HG03064 (cell line): ENCODE results near the gene YWHAE.
"Not testable (repeated sequence)": the region's sequence is repeated elsewhere in the genome, so short reads cannot be mapped to it uniquely, and the experiment has no call there.

Source experiments
- ATAC-seq: cut with Tn5 transposase; IDR thresholded peaks from one replicate; pipeline ENCODE4 v1.9.1; 2021; ENCODE audit warnings: low read depth; ENCODE audit not compliant: unreplicated experiment

YWHAE gene

DNA sequence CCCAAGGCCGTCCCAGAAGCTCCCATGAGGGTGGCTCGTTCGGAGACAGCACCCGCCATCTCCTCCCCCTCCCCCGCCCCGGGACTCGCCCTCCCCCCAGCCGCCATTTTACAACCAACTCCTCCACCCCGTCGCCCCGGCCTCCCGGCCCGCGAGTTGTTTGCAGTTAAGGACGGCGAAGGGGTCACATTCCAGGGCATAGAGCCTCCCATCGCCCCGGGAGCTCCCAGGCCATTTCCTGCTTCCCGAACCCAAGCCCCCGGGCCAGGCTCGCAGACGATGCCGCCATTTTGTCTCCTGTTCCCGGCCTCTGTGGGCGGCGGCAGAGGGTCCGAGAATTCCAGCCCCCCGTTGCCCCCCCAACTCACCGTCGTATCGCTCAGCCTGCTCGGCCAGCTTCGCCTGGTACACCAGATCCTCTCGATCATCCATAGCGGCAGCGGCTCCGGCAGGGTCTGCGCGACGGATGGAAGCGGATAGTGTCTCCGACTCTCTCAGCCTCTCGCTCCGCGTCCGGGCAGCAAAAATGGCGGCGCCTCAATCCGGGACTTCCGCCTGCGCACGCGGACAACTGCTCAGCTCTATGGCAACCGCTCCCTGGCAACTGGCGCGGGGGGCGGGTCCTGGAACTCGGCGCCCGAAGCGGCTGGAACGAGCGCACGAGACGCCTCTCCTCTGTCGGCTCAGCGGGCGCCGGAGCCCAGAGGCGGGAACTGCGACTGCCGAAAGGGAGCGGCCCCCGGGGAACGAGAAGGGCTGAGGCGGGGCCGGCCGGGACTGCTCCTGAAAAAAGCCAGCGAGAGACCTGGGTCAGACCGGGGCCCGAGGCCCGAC, at the start of gene YWHAE:
YWHAE (minus strand) TSS at position 544 of the 834 bp plus-strand sequence; CDS start at position 432, 112 bp downstream.
- ATAC-seq = peak; percentile 90

DNA sequence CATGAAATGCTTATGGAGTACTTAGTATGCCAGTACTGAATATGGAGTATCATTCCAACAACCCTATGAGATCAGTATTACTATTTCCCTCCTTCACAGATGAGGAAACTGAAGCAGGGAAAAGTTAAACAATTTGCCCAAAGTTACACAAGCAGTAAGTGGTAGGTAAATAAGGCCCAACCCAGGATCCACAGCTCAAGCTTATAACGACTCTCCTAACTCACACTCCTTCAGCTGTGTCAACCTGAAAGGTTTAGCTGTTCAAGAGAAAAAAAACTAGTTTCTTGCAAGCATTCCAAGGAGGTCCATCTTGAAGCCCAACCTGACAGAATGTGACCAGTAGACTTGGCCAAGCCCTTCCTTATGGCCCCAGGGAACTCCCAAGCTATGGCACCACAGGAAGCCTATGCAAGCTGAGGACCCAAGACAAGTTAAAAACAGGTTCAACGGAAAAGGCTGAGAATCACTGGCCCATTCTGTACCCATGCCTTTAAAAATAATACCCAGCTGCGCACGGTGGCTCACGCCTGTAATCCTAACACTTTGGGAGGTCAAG, 49.5 kb upstream of the YWHAE start:
- no peak for ATAC-seq

DNA sequence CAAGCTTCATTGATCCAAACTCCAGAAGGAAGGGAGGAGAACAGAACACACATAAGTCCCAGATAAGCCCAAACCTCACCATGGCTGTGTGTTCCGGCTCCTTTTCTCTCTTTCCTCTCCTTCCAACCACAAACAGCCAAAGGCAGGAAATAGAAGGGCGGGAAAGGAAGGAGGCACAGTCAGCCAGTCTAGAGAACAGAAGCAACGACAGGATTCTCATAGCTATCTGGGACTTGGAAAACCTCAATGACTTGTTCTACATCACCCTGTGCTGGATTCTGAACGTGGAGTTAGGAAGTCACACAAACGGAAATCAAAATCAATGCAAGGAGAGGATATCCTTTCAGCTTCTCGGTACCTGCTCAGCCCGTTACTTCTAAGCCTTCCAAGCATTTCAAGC, 47.0 kb upstream of the YWHAE start:
- no peak for ATAC-seq

DNA sequence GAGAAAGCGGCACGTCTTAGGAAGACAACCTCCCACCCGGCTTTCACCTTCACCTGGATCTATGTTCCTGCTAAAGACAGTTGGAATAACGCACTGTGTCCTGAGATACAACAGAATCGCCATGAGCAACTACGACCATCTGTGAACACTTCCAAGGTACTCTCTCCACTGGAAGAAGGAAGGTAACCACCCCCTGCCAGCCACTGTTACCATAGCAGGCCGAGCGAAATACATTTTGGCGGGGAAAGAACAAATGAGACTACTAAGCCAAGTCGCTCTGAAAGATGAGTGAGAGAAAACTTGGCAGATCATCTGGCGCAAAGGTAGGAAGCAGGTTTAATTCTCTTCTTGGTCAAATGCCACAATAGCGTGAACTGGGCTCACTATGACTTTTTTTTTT, 46.2 kb upstream of the YWHAE start:
- ATAC-seq = no peak

DNA sequence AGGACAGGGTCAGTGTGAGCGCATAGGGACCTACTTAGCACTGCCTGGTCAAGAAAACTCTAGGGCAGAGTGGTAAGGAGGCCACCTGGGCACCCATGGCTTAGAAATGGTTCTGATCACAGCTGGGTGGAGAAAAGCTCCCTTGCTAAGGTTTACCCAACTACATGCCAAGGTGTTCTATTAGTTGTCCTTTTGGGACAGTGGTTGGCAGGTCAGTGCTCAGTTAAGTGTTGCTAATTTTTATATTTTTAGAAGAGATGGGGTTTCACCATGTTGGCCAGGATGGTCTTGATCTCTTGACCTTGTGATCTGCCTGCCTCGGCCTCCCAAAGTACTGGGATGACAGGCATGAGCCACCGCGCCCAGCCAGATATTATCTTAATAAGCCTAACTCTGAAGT, 45.7 kb upstream of the YWHAE start:
- not testable (repeated sequence) for ATAC-seq

DNA sequence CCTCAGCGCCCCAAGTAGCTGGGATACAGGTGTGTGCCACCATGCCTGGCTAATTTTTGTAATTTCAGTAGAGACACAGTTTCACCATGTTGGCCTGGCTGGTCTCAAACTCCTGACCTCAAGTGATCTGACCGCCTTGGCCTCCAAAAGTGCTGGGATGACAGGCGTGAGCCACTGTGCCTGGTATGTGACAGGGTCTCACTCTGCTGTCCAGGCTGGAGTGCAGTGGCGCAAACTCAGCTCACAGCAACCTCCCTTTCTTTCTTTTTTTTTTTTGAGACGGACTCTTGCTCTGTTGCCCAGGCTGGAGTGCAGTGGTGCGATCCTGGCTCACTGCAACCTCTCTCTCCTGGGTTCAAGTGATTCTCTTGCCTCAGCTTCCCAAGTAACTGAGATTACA, 42.7 kb upstream of the YWHAE start:
- not testable (repeated sequence) for ATAC-seq

DNA sequence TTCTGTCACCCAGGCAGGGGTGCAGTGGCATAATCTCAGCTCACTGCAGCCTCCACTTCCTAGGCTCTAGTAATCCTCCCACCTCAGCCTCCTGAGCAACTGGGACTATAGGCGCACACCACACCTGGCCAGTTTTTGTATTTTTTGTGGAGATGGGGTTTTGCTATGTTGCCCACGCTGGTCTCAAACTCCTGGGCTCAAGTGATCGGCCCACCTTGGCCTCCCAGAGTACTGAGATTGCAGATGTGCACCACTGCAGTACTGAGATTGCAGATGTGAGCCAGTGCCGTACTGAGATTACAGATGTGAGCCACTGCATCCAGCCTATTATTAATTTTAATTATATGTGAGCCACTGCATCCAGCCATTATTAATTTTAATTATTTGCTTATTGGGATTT, 42.2 kb upstream of the YWHAE start:
- no peak for ATAC-seq

DNA sequence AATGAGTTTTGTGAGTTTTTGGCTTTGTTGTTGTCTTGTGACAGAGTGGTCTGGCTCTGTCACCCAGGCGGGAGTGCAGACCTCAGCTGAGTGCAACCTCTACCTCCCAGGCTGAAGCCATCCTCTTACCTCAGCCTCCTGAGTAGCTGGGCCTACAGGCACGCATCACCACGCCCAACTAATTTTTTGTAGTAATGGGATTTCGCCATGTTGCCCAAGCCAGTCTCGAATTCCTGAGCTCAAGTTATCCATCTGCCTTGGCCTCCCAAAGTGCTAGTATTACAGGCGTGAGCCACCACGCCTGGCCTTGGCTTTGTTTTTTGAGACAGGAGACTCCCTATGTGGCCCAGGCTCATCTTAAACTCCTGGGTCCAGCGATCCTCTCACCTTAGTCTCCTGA, 40.9 kb upstream of the YWHAE start:
- ATAC-seq = no peak

DNA sequence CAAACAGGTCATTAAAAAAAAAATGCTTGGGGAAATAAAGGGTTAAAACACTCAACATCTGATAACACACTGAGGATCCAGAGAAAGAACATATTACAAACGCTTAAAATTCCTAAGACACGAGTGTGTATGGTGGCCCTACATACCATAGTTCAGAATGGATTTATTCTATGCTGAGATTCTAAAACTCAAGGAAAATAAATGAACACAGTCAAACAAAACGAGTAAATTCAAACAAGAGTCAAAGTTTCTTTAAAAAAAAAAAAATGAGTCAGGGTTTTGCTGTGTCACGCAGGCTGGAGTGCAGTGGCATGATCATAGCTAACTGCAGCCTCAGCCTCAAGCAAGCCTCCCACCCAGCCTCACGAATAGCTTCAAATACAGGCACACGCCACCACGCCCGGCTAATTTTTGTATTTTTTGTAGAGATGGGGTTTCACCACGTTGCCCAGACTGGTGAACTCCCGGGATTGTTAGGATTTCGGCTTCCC, 38.6 kb upstream of the YWHAE start:
- ATAC-seq = no peak

DNA sequence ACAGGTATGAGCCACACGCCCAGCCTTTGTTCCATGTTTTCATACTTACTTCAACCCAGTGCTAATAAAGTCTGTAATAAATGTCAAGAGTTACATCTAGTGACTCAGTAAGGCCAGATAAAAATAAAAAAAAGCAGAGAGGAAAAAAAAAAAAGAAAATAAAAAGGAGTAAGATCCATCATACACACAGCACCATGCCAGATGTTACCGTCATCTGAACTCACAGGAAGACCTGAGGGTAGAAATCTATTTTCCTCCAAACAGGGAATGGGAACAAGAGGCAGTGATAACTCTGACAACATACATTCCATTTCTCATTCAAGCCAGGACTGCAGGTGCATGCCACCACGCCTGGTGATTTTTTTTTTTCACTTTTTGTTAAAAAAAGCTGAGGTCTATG, 35.3 kb upstream of the YWHAE start:
- ATAC-seq = no peak

DNA sequence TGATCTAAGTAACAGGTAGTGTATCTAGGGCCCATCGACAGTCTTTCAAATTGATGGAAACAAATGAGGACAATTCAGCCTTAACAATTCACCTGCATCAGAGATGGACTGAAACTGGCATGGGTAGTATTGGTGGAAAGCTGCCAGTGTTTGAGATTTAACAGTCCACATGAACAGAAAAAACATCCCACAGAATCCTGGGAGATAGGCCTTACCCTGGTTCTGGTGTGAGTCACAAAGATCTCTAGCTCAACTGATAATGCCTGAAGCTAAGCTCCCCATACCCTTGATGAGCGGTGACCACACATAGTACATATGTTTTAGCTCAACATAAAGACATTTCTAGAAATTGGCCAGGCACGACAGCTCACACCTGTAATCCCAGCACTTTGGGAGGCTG, 34.1 kb upstream of the YWHAE start:
- ATAC-seq = no peak

DNA sequence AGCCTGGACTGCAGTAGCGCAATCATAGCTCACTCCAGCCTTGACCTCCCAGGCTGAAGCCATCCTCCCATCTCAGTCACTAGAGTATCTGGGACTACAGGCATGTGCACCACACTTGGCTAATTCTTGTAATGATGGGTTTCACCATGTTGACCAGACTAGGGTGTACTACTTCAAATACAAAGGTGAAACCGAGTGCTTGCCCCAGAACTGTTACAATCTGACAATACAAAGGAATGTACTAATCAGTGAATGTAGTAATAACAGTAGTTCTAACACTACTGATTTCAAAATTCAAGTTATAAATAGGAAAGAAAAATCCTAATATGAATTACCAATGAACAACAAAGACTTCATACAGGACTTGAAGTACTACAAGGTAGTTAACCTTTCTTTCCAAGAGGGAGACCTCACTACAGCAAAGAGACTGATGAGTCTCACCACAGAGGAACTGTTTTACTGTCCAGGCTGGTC, 31.6 kb upstream of the YWHAE start:
- ATAC-seq = no peak

DNA sequence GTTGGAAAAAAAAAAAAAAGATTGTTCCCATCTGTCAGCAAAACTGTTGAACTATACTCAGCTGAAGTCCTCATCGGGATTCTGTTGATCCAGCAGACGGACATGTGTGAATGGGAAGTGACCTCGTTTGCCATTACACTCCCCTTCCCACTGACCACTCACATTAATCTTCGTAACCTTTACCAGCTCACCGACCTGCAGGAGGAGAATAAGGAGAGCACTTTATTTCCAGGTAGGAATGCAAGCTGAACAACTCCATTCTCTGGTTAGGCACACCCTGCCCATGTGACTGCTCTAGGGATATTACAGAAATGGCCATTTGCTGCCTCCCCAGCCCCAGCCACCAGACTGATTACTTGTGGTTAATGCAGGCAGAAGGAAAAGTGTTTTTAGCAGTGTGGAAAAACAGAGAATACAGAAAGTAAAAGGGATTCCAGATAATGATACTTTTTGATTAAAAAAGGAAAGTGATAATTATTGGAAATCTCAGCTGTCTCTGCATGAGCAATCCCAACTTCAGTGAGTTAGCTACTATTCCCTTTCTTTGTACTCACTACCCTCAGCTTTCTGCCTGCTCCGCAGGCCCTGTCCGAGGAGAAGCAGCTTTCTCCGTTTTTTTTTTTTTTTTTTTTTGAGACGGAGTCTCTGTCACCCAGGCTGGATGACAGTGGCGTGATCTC, 23.6 kb upstream of the YWHAE start:
- ATAC-seq = no peak

DNA sequence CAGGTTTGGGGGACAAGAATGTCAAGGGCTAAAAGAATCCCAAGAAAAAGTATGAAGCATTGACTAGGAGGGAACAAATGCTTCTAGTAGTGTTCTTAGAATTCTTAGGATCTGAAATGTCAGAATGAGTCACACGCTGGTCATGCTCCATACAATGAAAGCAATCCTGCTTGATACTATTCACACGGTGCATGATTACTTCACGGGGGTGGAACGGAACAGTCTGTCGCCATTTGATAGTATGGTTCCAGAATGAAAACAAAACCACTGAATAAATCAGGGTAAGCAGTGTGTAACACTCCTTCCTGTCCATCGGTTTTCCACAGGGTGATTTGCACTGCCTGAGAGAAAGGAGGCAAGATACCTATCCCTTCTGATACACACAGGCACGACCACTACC, 22.9 kb upstream of the YWHAE start:
- ATAC-seq = no peak

DNA sequence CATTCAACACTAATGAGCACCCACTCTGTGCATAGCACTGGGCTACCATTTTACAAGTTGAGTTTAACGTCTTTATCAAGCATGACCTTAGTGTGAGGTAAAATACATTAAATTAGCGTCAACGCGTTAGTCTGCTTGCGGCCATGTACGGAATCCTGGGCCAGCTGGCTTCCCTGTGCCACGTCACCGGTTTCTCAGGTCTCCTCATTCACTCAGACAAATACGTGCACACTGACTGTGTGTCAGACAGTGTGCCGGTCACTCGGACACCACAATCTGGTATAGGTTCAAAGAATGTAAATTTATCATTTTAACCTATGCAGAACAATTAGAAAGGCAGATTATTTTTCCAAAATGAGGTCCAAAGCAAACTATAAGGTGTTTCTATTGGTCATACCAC, 21.4 kb upstream of the YWHAE start:
- ATAC-seq = no peak

DNA sequence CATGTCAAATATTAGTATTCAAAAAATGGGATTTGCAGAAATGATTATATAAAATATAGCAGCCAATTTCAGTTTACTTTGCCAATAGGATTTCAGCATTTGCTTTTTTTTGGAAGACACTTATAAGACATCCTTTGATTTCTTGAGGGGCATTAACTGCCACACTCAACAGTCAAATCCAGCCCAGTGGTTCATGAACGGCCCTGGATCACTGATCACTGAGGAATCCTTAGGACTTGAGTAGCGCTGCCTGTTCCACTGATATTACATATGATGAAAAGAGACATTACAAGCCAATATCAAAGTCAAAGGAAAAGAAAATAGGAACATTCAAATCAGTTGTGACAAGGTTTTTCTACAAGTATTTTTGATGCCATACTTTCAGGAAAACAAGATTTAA, 21.0 kb upstream of the YWHAE start:
- no peak for ATAC-seq

DNA sequence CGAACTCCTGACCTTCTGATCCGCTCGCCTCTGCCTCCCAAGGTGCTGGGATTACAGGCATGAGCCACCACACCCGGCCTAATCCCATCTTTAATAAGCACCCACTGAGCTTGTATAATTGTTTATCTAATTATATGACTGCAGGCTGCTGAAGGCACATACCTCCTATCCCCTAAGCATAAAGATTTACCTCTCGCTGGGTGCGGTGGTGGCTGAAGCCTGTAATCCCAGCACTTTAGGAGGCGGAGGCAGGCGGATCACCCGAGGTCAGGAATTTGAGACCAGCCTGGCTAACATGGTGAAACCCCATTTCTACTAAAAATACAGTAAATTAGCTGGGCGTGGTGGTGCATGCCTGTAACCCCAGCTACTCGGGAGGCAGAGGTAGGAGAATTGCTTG, 20.1 kb upstream of the YWHAE start:
- ATAC-seq = no peak

DNA sequence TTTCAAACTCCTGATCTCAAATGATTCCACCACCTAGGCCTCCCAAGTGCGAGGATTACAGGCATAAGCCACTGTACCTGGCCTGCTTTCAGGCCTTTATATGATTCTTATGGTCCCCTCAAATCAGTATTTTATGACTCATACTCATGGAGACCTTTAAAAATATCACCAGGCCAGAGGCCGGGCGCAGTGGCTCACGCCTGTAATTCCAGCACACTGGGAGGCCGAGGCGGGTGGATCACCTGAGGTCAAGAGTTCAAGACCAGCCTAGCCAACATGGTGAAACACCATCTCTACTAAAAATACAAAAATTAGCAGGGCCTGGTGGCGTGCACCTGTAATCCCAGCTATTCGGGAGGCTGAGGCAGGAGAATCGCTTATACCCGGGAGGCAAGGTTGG, 18.5 kb upstream of the YWHAE start:
- not testable (repeated sequence) for ATAC-seq

DNA sequence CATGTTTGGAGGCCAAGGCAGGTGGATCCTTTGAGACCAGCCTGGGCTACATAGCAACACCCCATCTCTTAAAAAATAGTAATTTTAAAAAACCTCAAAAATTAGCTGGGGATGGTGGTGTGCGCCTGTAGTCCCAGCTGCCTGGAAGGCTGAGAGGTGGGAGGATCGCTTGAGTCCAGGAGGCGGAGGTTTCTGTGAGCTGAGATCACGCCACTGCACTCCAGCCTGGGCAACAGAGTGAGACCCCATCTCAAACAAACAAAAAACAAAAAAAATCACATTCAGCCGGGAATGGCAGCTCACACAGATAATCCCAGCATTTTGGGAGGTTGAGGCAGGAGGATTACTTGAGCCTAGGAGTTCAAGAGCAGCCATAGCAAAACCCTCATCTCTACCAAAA, 16.4 kb upstream of the YWHAE start:
- ATAC-seq = no peak

DNA sequence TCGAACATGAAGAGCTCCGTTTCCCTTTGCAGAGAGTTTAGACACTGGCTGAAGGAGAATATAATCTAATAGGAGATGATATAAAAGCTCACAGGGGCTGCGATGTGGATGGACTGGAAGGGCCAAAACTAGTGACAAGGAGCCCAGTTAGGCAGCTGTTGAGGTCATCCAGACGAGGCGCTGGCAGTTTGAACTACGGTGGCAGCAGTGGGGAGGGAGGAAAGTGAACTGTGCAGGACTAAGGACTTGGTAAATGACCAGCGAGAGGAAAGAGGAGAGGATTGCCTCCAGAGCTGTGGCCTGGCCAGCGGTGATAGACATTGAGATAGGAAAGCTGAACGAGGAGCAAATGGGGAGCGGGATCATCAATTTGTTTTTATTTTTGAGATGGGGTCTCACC, 14.6 kb upstream of the YWHAE start:
- no peak for ATAC-seq

DNA sequence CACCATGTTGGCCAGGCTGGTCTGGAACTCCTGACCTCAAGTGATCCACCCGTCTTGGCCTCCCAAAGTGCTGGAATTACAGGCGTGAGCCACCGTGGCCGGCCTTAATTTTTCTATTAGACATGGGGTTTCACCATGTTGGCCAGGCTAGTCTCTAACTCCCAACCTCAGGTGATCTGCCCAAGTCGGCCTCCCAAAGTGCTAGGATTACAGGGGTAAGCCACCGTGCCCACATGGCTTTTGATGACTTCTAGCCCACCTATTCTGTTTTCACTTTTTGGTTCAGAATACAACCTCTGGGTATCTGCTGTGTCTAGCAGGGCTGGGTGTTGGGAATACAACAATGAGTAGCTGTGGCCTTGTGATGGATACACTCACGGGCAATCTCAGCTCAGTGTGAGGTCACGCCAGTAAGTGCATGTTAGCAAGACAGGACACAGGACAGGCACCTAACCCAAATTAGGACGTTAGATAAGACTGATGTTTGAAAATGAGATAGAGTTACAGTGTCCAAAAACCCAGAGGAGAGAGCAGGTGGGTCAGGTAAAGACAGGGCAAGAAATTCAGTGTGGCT, 14.1 kb upstream of the YWHAE start:
- no peak for ATAC-seq
